ENCODE results near the gene ZNF555.
"Not testable (repeated sequence)": the region's sequence is repeated elsewhere in the genome, so short reads cannot be mapped to it uniquely, and the experiment has no call there.

The ZNF555 gene

DNA sequence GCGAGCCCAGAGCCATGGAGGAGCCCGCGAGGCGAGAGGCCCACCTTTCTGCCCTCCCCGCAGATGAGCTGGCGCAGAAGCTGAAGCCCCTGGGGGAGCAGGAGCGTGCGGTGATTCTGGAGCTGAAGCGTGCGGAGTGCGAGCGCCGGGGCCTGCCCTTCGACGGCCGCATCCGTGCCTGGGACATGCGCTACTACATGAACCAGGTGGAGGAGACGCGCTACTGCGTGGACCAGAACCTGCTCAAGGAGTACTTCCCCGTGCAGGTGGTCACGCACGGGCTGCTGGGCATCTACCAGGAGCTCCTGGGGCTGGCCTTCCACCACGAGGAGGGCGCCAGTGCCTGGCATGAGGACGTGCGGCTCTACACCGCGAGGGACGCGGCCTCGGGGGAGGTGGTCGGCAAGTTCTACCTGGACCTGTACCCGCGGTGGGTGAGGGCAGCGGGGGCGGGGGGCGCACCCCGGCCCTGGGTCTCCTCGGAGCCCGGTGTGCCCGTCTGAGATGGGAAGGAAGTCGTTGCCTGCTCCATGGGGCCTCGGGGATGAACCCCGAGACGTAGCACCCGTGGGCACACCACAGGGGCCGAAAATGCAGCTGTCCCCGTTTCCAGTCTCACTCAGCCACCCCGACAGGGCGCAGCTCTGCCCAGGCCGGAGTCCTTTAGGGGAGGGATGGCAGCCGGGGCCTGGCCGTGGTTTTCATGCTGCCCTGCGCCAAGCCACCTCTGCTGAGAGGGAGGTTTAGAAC is 33.7 kb upstream of the ZNF555 start:
- no peak for DNase-seq

DNA sequence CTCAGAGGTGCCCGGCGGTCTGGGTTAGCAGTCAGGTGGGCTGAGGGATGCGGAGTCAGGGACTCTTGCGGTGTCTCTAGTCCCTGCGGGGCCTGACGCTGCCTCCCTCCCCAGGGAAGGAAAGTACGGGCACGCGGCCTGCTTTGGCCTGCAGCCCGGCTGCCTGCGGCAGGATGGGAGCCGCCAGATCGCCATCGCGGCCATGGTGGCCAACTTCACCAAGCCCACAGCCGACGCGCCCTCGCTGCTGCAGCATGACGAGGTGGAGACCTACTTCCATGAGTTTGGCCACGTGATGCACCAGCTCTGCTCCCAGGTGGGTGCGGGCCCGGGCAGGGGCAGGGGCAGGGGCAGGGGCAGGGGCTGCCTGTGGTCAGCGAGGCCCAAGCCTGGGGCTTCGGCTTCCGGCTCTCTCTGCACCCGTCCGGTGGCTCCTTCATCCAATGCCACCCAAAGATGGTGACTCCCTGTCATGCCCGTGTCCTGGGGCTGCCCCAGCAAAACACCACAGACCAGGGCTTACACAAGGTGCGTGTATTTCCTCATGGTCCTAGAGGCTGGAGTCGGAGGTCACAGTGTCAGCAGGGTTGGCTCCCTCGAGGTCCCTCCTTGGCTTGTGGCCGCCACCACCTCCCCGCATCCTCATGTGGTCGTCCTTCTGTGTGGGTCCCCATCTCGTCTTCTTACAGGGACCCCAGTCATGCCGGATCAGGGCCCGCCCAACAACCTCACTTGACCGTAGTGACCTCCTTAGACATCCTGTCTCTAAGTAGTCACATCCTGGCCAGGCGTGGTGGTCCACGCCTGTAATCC is 32.9 kb upstream of the ZNF555 start:
- DNase-seq, result no peak

DNA sequence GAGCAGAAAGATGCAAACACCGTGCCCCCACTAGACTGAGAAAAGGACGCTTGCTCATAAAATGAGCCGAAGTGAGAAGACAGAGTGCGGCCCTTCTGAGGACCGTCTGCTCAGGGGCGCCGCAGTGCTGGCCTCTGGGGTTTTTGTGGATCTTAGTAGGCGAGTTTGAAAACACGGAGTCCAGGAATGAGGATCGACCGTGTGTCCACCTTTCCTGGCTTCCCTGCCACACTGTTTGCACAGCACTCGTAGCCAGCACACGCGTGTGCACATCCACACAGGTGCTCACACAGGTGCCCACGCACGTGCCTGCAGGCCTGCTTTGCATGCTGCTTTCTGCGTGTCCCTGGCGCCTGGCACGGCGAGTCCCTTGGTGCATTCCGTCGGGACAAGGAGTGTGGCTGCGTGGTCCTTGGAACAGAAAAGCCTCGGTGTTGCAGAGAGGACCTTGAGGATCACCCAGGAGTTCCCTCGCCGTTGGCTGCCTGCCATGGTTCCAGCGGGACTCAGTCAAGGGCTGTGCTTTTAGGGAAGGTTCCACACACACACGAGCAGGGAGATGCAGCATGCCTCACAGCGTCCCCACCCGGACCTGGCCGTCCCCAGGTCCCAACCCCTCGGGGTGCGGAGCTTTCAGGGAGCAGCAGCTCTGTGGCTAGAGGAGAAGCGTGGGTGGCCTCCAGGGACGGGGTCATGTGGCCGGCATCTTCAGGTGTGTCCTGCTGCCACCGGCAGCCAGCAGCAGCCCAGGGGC is 31.7 kb upstream of the ZNF555 start:
- DNase-seq, result no peak

DNA sequence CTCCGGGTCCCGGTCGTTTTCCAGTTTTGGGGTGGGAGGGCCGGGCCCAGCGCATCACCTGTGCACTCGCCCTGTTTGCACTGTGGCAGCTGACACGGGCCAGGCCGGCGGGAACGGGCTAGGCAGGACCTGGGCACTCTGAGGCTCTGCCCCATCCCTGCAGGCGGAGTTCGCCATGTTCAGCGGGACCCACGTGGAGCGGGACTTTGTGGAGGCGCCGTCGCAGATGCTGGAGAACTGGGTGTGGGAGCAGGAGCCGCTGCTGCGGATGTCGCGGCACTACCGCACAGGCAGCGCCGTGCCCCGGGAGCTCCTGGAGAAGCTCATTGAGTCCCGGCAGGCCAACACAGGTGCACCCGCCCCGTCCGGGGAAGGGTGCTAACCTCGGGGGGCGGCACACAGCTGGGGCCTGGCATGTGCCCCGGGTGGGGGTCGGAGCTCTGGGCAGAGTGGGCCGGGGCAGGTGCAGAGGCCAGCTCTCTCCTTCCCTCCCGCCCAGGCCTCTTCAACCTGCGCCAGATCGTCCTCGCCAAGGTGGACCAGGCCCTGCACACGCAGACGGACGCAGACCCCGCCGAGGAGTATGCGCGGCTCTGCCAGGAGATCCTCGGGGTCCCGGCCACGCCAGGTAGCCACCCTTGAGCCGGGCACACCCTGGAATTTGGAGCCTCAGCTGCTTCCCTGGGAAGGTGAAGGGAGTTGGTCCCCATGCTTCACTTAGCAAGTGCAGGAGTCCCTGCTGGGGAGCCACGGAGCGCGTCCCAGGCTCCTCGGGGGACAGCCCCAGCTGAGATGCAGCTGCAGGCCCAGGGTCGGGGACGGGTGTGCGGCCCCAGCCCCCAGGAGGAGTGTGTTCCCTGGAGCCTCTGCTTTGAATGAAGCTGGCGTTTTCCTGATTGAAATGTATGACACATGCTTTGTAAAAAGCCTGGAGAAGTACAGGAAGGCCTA is 30.9 kb upstream of the ZNF555 start:
- DNase-seq, result no peak

DNA sequence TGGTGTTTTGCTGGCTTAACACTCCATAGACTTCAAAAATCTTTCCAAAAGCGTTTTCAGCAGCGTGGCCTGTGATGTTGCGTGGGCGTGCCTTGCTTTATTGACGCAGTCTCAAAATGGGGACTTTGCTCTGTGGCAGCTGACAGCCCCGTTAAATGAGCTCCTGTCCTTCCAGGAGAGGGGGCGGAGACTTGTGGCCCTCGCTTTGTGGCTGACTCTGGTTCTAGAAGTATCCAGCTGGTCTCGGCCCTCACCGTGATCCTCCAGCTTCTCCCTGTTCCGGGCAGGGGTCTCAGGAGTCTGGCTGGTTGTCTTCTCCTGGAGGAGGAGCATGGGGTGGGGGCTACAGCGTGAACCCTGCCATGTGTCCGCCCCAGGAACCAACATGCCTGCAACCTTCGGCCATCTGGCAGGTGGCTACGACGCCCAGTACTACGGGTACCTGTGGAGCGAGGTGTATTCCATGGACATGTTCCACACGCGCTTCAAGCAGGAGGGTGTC is 30.0 kb upstream of the ZNF555 start:
- DNase-seq, result no peak

DNA sequence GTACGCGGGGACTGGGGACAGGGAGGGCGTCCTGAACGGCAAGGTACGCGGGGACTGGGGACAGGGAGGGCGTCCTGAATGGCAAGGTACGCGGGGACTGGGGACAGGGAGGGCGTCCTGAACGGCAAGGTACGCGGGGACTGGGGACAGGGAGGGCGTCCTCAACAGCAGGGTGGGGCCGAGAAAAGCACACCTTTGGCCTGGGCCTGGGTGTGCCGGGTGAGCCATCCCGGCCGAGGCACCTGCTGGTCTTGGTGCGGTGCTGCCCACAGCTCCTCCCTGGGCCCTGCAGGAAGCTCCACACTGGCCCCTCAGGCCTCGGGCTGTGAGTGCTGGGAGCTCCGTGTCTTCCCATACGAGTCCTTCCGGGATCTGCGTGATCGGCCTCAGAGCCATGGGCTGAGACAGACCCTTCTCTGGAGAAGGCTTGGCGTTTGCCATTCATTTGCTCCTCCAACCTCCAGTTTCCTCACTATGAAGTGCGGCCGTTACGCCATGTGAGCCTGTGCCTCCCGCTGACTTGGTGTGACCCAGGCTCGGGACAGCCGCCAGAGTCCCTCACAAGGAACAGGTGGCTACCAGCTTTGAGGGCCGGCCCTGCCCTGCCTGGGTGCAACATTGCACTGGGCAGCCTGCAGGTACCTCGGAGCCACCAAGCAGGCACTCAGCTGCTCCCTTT is 29.4 kb upstream of the ZNF555 start:
- DNase-seq, result no peak

DNA sequence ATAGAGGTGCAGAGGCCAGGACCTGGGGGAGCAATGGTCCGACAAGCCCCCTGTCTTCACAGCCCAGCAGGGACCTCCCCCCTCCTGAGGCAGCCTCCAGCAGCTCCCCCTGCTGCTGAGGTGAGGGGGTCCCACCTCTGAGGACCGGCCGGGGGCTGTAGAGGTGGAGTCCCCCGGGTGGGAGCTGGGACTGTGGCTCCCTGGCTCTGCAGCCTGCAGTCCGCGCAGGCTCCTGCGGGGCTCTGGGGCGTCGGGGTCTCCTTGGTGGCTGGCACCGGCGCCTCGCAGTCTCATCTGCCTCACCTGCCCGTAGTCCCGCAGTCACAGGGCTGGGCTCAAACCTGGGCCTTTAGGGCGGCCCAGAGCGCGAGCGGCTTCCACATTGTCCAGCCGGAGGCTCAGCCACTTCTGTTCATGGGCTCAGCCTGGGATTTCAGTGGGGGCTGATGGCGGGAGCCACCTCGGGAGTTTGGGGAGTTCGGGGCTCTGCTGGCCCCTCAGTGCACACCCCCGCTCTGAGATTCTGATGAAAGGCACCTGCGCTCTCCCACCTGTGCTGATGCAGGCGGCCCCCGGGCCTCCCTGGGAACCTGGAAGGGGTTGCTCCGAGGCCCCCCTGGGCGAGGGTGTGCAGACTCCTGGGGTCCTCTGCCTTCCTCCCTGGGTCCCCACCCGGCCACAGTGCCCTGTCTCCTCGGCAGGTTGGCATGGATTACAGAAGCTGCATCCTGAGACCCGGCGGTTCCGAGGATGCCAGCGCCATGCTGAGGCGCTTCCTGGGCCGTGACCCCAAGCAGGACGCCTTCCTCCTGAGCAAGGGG is 28.7 kb upstream of the ZNF555 start:
- DNase-seq, result no peak

DNA sequence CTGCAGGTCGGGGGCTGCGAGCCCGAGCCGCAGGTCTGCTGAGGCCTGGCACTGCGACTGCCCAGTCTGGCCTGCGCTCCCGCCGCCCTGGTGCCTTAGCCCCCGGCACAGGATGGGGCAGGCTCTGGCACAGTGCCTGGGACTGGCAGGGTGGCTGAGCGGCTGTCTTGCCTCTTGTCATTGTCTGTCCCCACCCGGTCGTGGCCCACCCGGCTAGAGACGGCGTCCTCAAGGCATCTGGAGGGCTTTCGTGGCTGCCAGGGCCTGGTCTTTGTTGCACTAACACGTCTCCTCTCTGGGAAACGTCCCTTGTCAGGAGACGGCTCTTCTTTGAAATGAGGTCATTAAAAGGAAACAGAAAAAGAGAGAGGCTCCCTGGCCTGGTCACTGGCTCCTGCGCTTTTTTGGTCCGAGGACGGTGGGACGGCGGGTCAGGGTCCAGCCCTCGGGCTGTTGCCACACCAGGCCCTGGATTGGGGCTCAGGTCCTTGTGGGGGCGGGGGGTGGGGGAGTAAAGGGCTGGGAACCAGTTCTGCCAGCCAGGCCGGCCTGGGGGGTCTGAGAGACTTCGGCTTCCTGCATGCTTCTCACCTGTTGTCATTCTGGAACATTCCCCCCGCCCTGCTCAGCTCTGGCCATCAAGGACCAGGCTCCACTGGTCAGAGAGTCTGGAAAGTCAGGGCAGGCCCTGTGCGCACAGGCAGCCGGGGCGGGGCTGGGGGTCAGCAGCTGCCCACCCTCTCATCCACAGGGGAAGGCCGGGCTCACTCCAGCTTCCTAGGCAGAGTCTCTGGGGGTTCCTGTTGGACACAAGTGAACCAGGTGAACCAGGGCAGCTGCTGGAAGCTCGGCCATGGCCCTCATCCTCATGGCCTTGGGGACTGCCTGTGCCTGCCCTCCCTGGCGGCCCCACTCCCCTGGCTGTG is 27.8 kb upstream of the ZNF555 start:
- DNase-seq, result no peak

DNA sequence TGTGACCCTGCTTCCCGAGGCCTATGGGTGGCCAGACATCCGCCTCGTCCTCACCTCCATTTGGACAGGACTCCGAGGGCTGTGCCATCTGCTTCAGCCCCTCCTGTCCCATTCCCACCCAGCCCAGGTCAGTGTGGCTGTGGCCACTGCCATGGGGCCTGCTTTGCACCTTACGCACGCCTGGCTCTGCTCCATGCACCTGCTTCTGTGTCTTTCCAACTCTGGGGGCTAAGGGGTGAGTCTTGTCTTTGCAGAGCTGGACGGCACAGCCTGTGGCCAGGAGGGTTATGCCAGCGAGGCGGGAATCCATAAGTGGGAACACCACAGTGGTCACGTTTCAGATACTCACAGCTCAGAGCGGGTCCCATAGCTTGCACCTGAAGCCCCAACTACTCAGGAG is 26.8 kb upstream of the ZNF555 start:
- DNase-seq, result no peak

DNA sequence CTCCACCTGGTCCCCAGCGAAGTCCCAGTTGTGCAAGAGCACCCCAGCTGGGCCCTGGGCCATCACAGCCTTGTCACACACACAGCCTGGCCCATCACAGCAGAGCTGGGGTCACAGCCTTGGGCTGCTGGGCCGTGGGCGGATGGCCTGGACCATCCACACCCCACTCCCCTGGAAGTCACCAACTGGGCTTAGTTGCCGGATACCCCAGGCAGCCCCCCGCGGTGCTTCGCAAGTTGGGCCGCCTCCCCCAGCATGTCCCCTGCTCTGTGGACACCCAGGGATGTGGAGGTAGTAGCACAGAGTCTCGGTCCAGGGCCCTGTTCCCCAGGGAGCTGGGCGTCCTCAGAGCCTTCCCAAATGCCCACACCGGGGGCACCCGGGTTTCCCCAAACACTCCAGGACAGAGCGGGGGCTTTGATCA is 26.1 kb upstream of the ZNF555 start:
- DNase-seq, result no peak

DNA sequence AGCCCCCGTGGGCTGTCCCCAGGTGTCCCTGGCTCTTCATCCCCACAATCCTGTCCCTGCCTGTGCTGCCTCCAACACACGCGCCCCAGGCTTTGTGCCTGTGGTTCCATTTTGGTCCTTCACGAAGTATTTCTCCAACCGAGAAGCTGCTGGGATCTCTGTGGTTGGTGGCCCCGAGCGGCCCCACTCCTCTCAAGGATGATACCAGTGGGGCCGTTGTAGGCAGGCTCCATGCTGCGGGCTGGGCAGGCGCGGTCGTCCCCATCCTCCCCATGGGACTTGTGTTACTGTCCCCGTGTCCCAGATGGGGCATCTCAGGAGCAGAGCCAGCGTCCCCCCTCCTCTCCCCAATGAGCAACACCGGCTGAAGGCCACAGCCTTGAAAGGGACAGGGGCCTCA is 25.4 kb upstream of the ZNF555 start:
- DNase-seq, result no peak

DNA sequence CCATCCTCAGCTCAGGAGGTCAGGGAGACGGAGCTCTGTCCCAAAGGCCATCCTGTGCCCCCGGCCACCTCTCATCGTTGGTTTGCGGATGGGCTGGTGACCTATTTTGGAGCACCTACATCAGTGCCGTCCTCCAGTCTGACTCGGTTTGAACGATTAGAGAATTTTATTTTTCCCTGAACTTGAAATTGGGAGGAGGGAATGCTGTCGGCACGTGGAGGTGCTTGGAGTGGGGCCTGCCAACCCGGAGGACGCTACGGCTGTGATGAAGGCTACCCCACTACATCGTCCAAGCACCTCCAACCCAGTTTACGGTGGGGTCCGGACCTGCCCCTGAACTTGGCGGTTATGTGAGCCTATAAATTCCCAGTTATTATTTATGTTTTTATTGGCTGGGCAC is 24.6 kb upstream of the ZNF555 start:
- no peak for DNase-seq

DNA sequence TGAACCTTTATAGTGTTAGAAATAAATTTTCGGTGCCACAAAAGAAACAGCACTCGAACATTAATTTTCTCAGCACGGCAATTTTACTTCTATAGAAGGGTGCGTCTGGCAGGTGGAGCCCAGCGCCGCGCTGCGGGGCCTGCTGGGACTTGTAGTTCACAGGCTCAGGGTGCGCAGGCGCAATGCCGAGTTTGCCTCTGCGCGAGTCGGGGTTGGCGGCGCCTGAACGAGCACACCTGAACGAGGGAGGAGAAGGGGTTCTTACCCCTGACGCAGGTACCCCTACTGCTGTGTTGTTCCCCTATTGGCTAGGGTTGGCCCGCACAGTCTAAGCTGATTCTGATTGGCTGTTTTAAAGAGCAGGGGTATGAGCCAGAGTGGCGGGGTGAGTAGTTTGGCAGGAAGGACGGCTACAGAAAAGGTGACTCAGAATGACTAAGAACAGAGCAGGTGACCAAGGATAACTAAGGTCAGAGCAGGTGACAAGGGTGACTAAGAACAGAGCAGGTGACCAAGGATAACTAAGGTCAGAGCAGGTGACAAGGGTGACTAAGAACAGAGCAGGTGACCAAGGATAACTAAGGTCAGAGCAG is 23.9 kb upstream of the ZNF555 start:
- not testable (repeated sequence) for DNase-seq

DNA sequence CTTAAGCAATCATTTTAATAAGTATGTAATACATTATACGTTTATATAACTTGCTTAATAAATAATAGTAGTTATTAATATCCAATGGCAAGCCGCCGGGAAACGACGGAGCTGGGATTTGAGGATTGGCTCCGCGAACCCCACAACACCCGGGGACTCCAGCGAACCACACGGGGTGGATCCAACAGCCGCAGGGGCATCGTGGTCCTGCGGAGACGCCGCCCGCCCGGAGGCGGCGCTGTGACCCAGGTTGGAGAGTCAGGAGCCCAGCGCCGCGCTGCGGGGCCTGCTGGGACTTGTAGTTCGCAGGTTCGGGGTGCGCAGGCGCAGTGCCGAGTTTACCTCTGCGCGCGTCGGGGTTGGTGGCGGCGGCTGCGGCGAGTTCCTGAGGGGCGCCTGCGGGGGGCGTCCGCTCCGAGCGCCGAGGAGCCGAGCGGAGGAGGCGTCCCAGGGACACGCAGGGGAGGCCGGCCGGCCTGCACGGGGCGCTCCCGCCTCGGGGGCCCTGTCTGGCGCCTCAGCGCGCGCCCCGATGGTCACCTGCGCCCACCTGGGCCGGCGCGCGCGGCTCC is 21.6 kb upstream of the ZNF555 start, which contains the start of gene ZNF554:
TSS of gene ZNF554 (plus strand) at position 329 of the 572 bp plus-strand sequence. CDS start at position 533, 204 bp downstream.
- peak; percentile 96 to 97 for DNase-seq

DNA sequence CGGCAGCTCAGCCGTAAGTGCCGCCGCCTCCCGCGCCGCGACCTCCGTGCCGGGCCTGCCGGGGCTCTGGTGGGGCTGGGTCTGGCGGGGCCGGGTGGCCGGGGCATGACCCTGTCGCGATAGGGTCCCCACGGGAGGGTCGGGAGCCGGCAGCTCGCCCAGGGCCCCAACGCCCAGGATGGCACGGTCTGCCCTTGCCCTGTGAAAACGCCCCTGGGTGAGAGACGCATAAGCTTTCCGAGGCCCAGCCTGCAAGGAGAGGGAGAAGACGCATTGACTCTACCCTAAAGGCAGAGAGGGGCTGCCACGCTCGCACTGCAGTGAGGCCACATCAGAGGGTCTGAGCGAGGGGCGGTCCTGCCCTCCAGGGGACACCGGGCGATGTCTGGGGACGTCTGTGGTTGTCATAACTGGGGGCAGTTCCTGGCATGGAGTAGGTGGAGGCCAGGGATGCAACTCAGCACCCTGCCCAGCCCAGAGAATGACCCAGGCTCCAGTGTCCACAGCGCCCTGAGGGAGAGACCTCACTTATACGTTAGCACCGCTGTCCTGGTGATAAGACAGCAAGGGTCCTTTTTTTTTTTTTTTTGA is 21.1 kb upstream of the ZNF555 start:
- DNase-seq, result peak in 1 of 2 donors; percentile 12

DNA sequence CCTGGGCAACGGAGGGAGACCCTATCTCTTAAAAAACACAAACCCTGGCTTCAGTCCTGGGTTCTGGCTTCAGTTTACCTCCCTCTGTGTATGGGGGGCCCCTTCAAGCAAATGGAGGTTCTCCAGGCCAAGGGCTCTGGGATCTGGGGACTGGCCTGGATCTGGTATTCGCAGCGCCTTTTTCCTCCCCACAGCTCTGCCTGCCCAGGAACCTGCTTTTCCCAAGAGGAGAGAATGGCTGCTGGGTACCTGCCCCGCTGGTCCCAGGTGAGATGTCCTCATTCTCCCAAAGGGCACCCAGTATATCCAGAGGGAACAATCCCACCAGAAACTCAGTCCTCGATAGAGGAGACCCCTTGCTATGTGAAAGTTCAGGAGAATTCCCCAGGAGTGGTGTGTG is 18.4 kb upstream of the ZNF555 start:
- no peak for DNase-seq

DNA sequence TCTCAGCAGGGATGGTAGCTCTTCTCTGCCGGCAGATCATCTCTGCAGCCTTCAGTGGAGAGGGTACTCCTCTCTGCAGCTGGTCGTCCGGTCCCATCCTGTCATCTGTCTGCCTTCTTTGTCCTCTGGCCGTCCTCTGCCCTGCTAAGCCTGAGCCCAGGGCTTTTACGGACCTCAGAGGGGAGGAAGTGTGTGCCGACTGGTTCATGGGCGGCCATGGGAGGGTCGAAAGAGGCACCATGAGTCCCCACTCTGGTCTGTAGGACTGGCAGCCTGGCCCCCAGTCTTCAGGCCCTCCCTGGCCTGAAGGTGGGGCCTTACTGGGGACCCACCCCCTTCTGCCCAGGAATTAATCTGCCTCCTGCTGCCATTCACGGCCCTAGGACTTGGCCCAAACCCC is 17.6 kb upstream of the ZNF555 start:
- no peak for DNase-seq

DNA sequence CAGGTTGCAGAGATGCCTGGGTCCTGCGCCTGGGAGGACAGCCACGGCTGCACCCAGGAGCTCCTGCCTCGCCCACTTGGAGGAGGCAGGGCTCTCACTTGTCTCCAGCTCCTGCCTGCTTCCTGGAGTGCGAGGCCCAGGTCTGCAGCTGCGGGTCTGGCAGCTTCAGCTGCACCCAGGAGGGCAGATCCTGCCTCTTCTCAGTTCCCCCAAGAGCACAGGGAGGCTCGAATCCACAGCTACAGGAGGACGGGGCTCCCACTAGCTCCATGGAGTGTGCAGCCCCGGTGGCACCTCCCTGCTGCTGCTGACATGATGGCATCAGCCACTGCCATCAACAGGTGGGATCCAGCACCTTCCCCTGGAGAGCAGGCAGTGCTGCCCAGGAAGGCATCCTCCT is 17.1 kb upstream of the ZNF555 start:
- no peak for DNase-seq

All from CD4-positive, alpha-beta T cell treated with Interleukin-4 for 1 hour (primary cell).